H1 (cell line): ENCODE data around the gene PPP1R2. TPM values are rescaled to one million over a fixed set of nuclear protein-coding genes. Genes with fewer than 3 reads are reported as not detected.

Source experiments
- CTCF ChIA-PET: fragments of 300-600 bp; sonication (Branson Sonifier 250); formaldehyde crosslinking; loops from one replicate; lab custom pipeline; 2021; ENCODE audit not compliant: partially characterized antibody; lab: Charles Lee
- POLR2A ChIA-PET: fragments of 300-600 bp; sonication (Branson Sonifier 250); formaldehyde crosslinking; loops from one replicate; lab custom pipeline; 2021; ENCODE audit warnings: inconsistent platforms; ENCODE audit not compliant: partially characterized antibody; lab: Charles Lee
- DNase-seq, 2 experiments: peaks; one replicate each; pipeline versions ENCODE4 v3.0.0 to v3.0.0-alpha.2; 2010 to 2022; ENCODE audit warnings: low spot score in 2 of 2, low read depth in 1 of 2, mixed read lengths in 1 of 2
- FAIRE-seq: peaks from 2 replicates; lab custom pipeline; 2011; peaks lifted over from hg19 to GRCh38; lab: Jason Lieb, UNC
- H2AFZ ChIP-seq: 2 replicates; pipeline ENCODE4 v1.8.1; 2012; ENCODE audit warnings: low read length, inconsistent platforms
- H2AK5ac ChIP-seq: 2 replicates; pipeline ENCODE4 v1.6.1; 2013; ENCODE audit warnings: low read depth, low read length
- H2BK120ac ChIP-seq: replicated peaks from 2 replicates; pipeline ENCODE3; 2013; ENCODE audit warnings: low read depth, low read length, inconsistent platforms
- H2BK12ac ChIP-seq: 2 replicates; pipeline ENCODE4 v1.6.1; 2013; ENCODE audit warnings: low read depth, low read length
- H2BK15ac ChIP-seq: 2 replicates; pipeline ENCODE4 v1.6.1; 2013; ENCODE audit warnings: low read length
- H2BK20ac ChIP-seq: 2 replicates; pipeline ENCODE4 v1.6.1; 2013; ENCODE audit warnings: low read length
- H2BK5ac ChIP-seq: 2 replicates; pipeline ENCODE4 v1.6.1; 2013; ENCODE audit warnings: low read depth, low read length
- H3K14ac ChIP-seq: 2 replicates; pipeline ENCODE4 v1.6.1; 2013; ENCODE audit warnings: inconsistent platforms; ENCODE audit not compliant: insufficient read length
- H3K18ac ChIP-seq: 2 replicates; pipeline ENCODE4 v1.6.1; 2013; ENCODE audit warnings: low read length; ENCODE audit errors: extremely low read depth
- H3K23ac ChIP-seq: 2 replicates; pipeline ENCODE4 v1.6.1; 2013; ENCODE audit warnings: inconsistent platforms; ENCODE audit not compliant: insufficient read length
- H3K23me2 ChIP-seq: 2 replicates; pipeline ENCODE4 v1.6.1; 2013; ENCODE audit warnings: low read depth, low read length
- H3K27ac ChIP-seq: 2 replicates; pipeline ENCODE4 v1.6.1; 2011; ENCODE audit warnings: low read depth, low read length, inconsistent platforms
- H3K27me3 ChIP-seq, 4 experiments: replicated peaks in 1 of 4; 1 replicate in 1 of 4; 2 replicates in 3 of 4; pipeline versions ENCODE4 v1.6.1 to v1.8.1; 2011 to 2013; ENCODE audit warnings: low read length in 3 of 4, mild to moderate bottlenecking in 3 of 4, inconsistent platforms in 2 of 4, mixed read lengths in 2 of 4, moderate library complexity in 1 of 4; ENCODE audit not compliant: control insufficient read depth in 3 of 4, insufficient read depth in 3 of 4; ENCODE audit errors: extremely low read depth in 1 of 4
- H3K36me3 ChIP-seq, 4 experiments: 2 replicates each; pipeline versions ENCODE4 v1.6.1 to v1.8.1; 2011 to 2013; ENCODE audit warnings: mild to moderate bottlenecking in 4 of 4, low read length in 3 of 4, moderate library complexity in 2 of 4, control low read depth in 1 of 4, inconsistent platforms in 1 of 4; ENCODE audit not compliant: insufficient read depth in 4 of 4, control insufficient read depth in 2 of 4
- H3K4ac ChIP-seq: replicated peaks from 2 replicates; pipeline ENCODE3; 2013; ENCODE audit warnings: low read length, low read depth, mixed read lengths, inconsistent platforms; ENCODE audit not compliant: insufficient read length
- H3K4me1 ChIP-seq, 4 experiments: replicated peaks in 1 of 4; 1 replicate in 1 of 4; 2 replicates in 3 of 4; pipeline versions ENCODE4 v1.6.1 to v1.8.1; 2011 to 2013; ENCODE audit warnings: low read length in 3 of 4, inconsistent platforms in 2 of 4, mixed read lengths in 1 of 4; ENCODE audit not compliant: insufficient read depth in 4 of 4, control insufficient read depth in 3 of 4
- H3K4me2 ChIP-seq, 2 experiments: 2 replicates each; pipeline versions ENCODE4 v1.6.1 to v1.8.1; 2011 to 2013; ENCODE audit warnings: low read depth in 2 of 2, low read length in 2 of 2, control low read depth in 1 of 2, inconsistent platforms in 1 of 2, mild to moderate bottlenecking in 1 of 2; ENCODE audit not compliant: insufficient read depth in 1 of 2
- H3K4me3 ChIP-seq, 4 experiments: fragments of 200-600, 300-600 bp in 1 of 4; sonication (generic), shearing (Covaris generic), sonication (Bioruptor Twin) in 1 of 4; 2 replicates each; pipeline versions ENCODE4 v1.5.1 to v1.8.1; 2011 to 2016; ENCODE audit warnings: low read length in 4 of 4, low read depth in 3 of 4, control low read depth in 2 of 4, inconsistent platforms in 2 of 4, mild to moderate bottlenecking in 2 of 4, mixed read lengths in 1 of 4, moderate library complexity in 1 of 4; ENCODE audit not compliant: insufficient read depth in 2 of 4; ENCODE audit errors: extremely low read depth in 1 of 4
- H3K56ac ChIP-seq: replicated peaks from 2 replicates; pipeline ENCODE3; 2013; ENCODE audit warnings: low read depth, mild to moderate bottlenecking, mixed read lengths, low read length, inconsistent platforms; ENCODE audit not compliant: insufficient read length
- H3K79me1 ChIP-seq: 2 replicates; pipeline ENCODE4 v1.6.1; 2013; ENCODE audit warnings: low read depth, low read length, control low read depth
- H3K79me2 ChIP-seq, 2 experiments: 2 replicates each; pipeline versions ENCODE4 v1.6.1 to v1.8.1; 2012 to 2013; ENCODE audit warnings: low read length in 2 of 2, mild to moderate bottlenecking in 2 of 2, inconsistent platforms in 1 of 2; ENCODE audit not compliant: insufficient read depth in 2 of 2, control insufficient read depth in 1 of 2
- H3K9ac ChIP-seq, 4 experiments: replicated peaks in 1 of 4; 1 replicate in 1 of 4; 2 replicates in 3 of 4; pipeline versions ENCODE4 v1.6.1 to v1.8.1; 2011 to 2013; ENCODE audit warnings: low read depth in 3 of 4, low read length in 3 of 4, control low read depth in 2 of 4, mild to moderate bottlenecking in 2 of 4, moderate library complexity in 2 of 4, inconsistent platforms in 1 of 4; ENCODE audit errors: extremely low read depth in 1 of 4
- H3K9me3 ChIP-seq, 2 experiments: 2 replicates each; pipeline versions ENCODE4 v1.6.1 to v1.8.1; 2012 to 2013; ENCODE audit warnings: mild to moderate bottlenecking in 2 of 2, moderate library complexity in 2 of 2, control low read depth in 1 of 2, inconsistent platforms in 1 of 2, low read depth in 1 of 2, low read length in 1 of 2, mixed read lengths in 1 of 2; ENCODE audit not compliant: insufficient read depth in 2 of 2
- H4K20me1 ChIP-seq, 2 experiments: replicated peaks in 1 of 2; 2 replicates each; pipeline versions ENCODE3 to v1.8.1; 2011 to 2013; ENCODE audit warnings: inconsistent platforms in 2 of 2, low read length in 2 of 2, mild to moderate bottlenecking in 1 of 2; ENCODE audit not compliant: insufficient read depth in 2 of 2, control insufficient read depth in 1 of 2
- H4K5ac ChIP-seq: 2 replicates; pipeline ENCODE4 v1.6.1; 2013; ENCODE audit warnings: low read length, low read depth, mixed read lengths, inconsistent platforms; ENCODE audit not compliant: insufficient read length
- H4K8ac ChIP-seq: 2 replicates; pipeline ENCODE4 v1.8.0; 2013; ENCODE audit warnings: mild to moderate bottlenecking, moderate library complexity, low read length, inconsistent platforms; ENCODE audit not compliant: insufficient read depth; ENCODE audit errors: extremely low read depth
- H4K91ac ChIP-seq: replicated peaks from 2 replicates; pipeline ENCODE3; 2013; ENCODE audit warnings: low read length, mixed read lengths, inconsistent platforms; ENCODE audit not compliant: insufficient read length
- ASH2L ChIP-seq: fragments of 200-600, 300-600 bp; sonication (generic); IDR thresholded peaks from one replicate; pipeline ENCODE4 v1.7.1; 2017; ENCODE audit warnings: low read length
- CHD2 ChIP-seq: IDR thresholded peaks from 2 replicates; pipeline ENCODE4 v1.6.1; 2012; ENCODE audit warnings: low read length, improper control_type of control experiment
- EZH2 ChIP-seq: fragments of 200-600 bp; sonication (generic); IDR thresholded peaks from 2 replicates; pipeline ENCODE4 v1.7.1; 2012; ENCODE audit warnings: low read depth, mild to moderate bottlenecking, moderate library complexity, low read length, inconsistent platforms; ENCODE audit not compliant: severe bottlenecking
- GABPA ChIP-seq: IDR thresholded peaks from 2 replicates; pipeline ENCODE4 v1.6.1; 2011; ENCODE audit warnings: mild to moderate bottlenecking, low read length, moderate library complexity, borderline replicate concordance; ENCODE audit not compliant: insufficient read depth
- GTF2F1 ChIP-seq: IDR thresholded peaks from 2 replicates; pipeline ENCODE4 v1.6.1; 2012; ENCODE audit warnings: low read depth, low read length, improper control_type of control experiment, borderline replicate concordance
- POU5F1 ChIP-seq: IDR thresholded peaks from 2 replicates; pipeline ENCODE4 v1.6.1; 2011; ENCODE audit warnings: low read depth, mild to moderate bottlenecking, low read length, moderate library complexity
- RAD21 ChIP-seq, 2 experiments: IDR thresholded peaks in 1 of 2; conservative IDR thresholded peaks in 1 of 2; 2 replicates each; pipeline ENCODE4 v1.6.1; 2011; ENCODE audit warnings: low read depth in 2 of 2, low read length in 2 of 2, improper control_type of control experiment in 1 of 2, inconsistent platforms in 1 of 2, mild to moderate bottlenecking in 1 of 2, moderate library complexity in 1 of 2
- RFX5 ChIP-seq: IDR thresholded peaks from 2 replicates; pipeline ENCODE4 v1.6.1; 2011; ENCODE audit warnings: low read depth, low read length, improper control_type of control experiment, borderline replicate concordance
- RXRA ChIP-seq: IDR thresholded peaks from 2 replicates; pipeline ENCODE4 v1.6.1; 2011; ENCODE audit warnings: low read depth, mild to moderate bottlenecking, low read length, moderate library complexity; ENCODE audit not compliant: insufficient read depth
- WGBS, 2 experiments: shearing (Covaris generic) in 1 of 2; methylation state at CpG; one replicate each; pipeline versions ENCODE4 v1.1.6 to v1.1.7; 2013 to 2015; ENCODE audit warnings: low lambda C conversion rate in 2 of 2, mixed read lengths in 2 of 2, inconsistent platforms in 1 of 2, low coverage in 1 of 2, missing lambda C conversion rate in 1 of 2; ENCODE audit not compliant: insufficient replicate concordance in 2 of 2, insufficient coverage in 1 of 2, insufficient read length in 1 of 2; ENCODE audit errors: extremely low coverage in 1 of 2, missing lambda C conversion rate in 1 of 2; 5-methylcytosine and 5-hydroxymethylcytosine counted together
- polyA plus RNA-seq, 7 experiments: library from polyadenylated mRNA; depleted of rRNA in 3 of 7; stranded (reverse) in 5 of 7; unstranded in 2 of 7; fragments of >200 nt in 5 of 7; fragments of 200-250 nt in 2 of 7; gene quantifications; 1 replicate in 5 of 7; 2 replicates in 1 of 7; 4 replicates in 1 of 7; pipeline versions ENCODE4 v1.2.1 to v1.2.3, GENCODE V29; 2011 to 2013; ENCODE audit warnings: missing spikeins in 2 of 7, mixed read lengths in 2 of 7
- total RNA-seq: library from RNA; stranded (reverse); fragmentation: NEBNext Ultra II Directional; extraction: Animal tissue kit (Norgen Biotek cat#: 25700); gene quantifications from 2 replicates; pipeline ENCODE4 v1.2.1, GENCODE V29; 2021

The PPP1R2 gene
- total and polyA plus RNA-seq, 2 of the 8 experiments (the other 6 are each of a cell fraction or from before 2014, with no cell fraction given), result 14.0 to 26.5 TPM

- FAIRE-seq (no peak), DNase-seq (no peak)
- no peaks in the 10 kb centered on the region for H3K9me3 ChIP-seq
- no peak overlapping the region for H2BK20ac ChIP-seq
- H2BK5ac ChIP-seq, result no peak overlapping the region
- H3K56ac ChIP-seq, result no peak overlapping the region
- no peak overlapping the region for H3K23ac ChIP-seq
- H3K36me3 ChIP-seq, result no peaks in the 10 kb centered on the region
- peaks cover 0 to 5% (median 3%) of the 10 kb centered on the region in 4 experiments; a peak in 3 of 7 replicates for H3K4me1 ChIP-seq
- CTCF ChIA-PET, result no interaction called here
- no peak overlapping the region for H3K4me2 ChIP-seq
- H3K4me3 ChIP-seq, result no peak overlapping the region
- no peak overlapping the region for H2BK15ac ChIP-seq
- no peak overlapping the region for H3K18ac ChIP-seq
- H4K20me1 ChIP-seq, result no peaks in the 10 kb centered on the region
- H2AK5ac ChIP-seq, result no peak overlapping the region
- no peaks in the 10 kb centered on the region; a peak in 2 of 7 replicates for H3K27me3 ChIP-seq
- WGBS, 2 experiments, result 87% methylated on average over 7 of the region's 7 CpGs; no CpG with 5 or more reads in 1 of the 2 experiments
- H3K9ac ChIP-seq, result no peak overlapping the region
- H3K14ac ChIP-seq, result no peak overlapping the region
- TF ChIP-seq RFX5, result no peak
- TF ChIP-seq GTF2F1, result no peak
- no peak for TF ChIP-seq CHD2
- no peak for TF ChIP-seq EZH2
- TF ChIP-seq POU5F1, result no peak
- no peak for TF ChIP-seq RXRA
- no peak for TF ChIP-seq RAD21 (IDR thresholded peaks at IDR 0.05 in 1 of 2, conservative IDR thresholded peaks at IDR 0.05 in 1 of 2; ENCODE audit: low read depth in 2 of 2, low read length in 2 of 2)
- TF ChIP-seq ASH2L, result no peak
- TF ChIP-seq GABPA, result no peak
- POLR2A ChIA-PET, result interaction anchor here (1.2 kb wide), 1 partner anchor 10 kb away, joined by 3 read pairs; the partner anchor contains the start of gene PPP1R2
- no peak overlapping the region for H4K91ac ChIP-seq
- H2AFZ ChIP-seq, result no peak overlapping the region
- H3K27ac ChIP-seq, result no peak overlapping the region
- H4K8ac ChIP-seq, result no peak overlapping the region
- no peak overlapping the region for H4K5ac ChIP-seq
- H3K23me2 ChIP-seq, result no peaks in the 10 kb centered on the region
- no peaks in the 10 kb centered on the region for H3K79me1 ChIP-seq
- no peaks in the 10 kb centered on the region for H3K79me2 ChIP-seq
- H3K4ac ChIP-seq, result no peak overlapping the region
- H2BK12ac ChIP-seq, result 0 out of 2 replicates have a peak overlapping the region, but pooled peaks have one; percentile 43
- peak overlapping the region; percentile 43 for H2BK120ac ChIP-seq
These were observed 10.1 kb upstream of the PPP1R2 start for GRCh38 chr3:195553268-195553667.
